ENCODE results near the gene SLC35D1.

GRCh38 chr1:67020304-67020703 is 33.6 kb downstream of the SLC35D1 start:
- TF ChIP-seq EZH2phosphoT487 (IDR thresholded peaks at IDR 0.05; ENCODE audit: insufficient read depth, low read depth) (no peak), EZH2 (IDR thresholded peaks at IDR 0.05; ENCODE audit: insufficient read depth, poor library complexity, severe bottlenecking) (no peak)
